HepG2 (cell line): Measurements from ENCODE around the gene NINL. TPM values are rescaled to one million over a fixed set of nuclear protein-coding genes. Genes with fewer than 3 reads are reported as not detected.

ENCODE experiments used
- BCL6 ChIP-seq: IDR thresholded peaks from 2 replicates; pipeline ENCODE4 v1.6.1; 2016; ENCODE audit warnings: missing genetic modification reagents, missing compliant biosample characterization
- CBFB ChIP-seq: sonication (generic); formaldehyde crosslinking; IDR thresholded peaks from 2 replicates; pipeline ENCODE4 v1.4.0; 2020; ENCODE audit warnings: missing genetic modification reagents
- EEA1 ChIP-seq: sonication (generic); formaldehyde crosslinking; IDR thresholded peaks from 2 replicates; pipeline ENCODE4 v1.5.1; 2020; ENCODE audit warnings: mild to moderate bottlenecking, missing genetic modification reagents, borderline replicate concordance
- GZF1 ChIP-seq: sonication (generic); formaldehyde crosslinking; IDR thresholded peaks from 2 replicates; pipeline ENCODE4 v1.5.1; 2020; ENCODE audit warnings: mild to moderate bottlenecking, missing genetic modification reagents
- NFRKB ChIP-seq: fragments of 450-650 bp; IDR thresholded peaks from 2 replicates; pipeline ENCODE4 v1.6.1; 2017
- PATZ1 ChIP-seq: sonication (generic); formaldehyde crosslinking; IDR thresholded peaks from 2 replicates; pipeline ENCODE4 v1.4.0; 2020; ENCODE audit warnings: missing genetic modification reagents
- PITX1 ChIP-seq: sonication (generic); formaldehyde crosslinking; IDR thresholded peaks from 2 replicates; pipeline ENCODE4 v1.5.1; 2020; ENCODE audit warnings: mild to moderate bottlenecking, missing genetic modification reagents
- POLR2AphosphoS2 ChIP-seq: IDR thresholded peaks from 2 replicates; pipeline ENCODE4 v1.6.1; 2011; ENCODE audit warnings: low read depth, low read length, improper control_type of control experiment
- PRDM10 ChIP-seq: sonication (generic); formaldehyde crosslinking; IDR thresholded peaks from 2 replicates; pipeline ENCODE4 v1.4.0; 2020; ENCODE audit warnings: low read depth, missing genetic modification reagents
- RAD51 ChIP-seq: fragments of 450-650 bp; IDR thresholded peaks from 2 replicates; pipeline ENCODE4 v1.6.1; 2016; ENCODE audit warnings: borderline replicate concordance
- RARA ChIP-seq: IDR thresholded peaks from 2 replicates; pipeline ENCODE4 v1.6.1; 2016; ENCODE audit warnings: missing genetic modification reagents, missing compliant biosample characterization
- RFXANK ChIP-seq: IDR thresholded peaks from 2 replicates; pipeline ENCODE4 v1.6.1; 2016
- SALL1 ChIP-seq: sonication (generic); formaldehyde crosslinking; IDR thresholded peaks from 2 replicates; pipeline ENCODE4 v1.8.0; 2022; ENCODE audit warnings: mild to moderate bottlenecking, missing genetic modification reagents
- SMYD3 ChIP-seq: sonication (generic); formaldehyde crosslinking; IDR thresholded peaks from 2 replicates; pipeline ENCODE4 v1.8.1; 2023; ENCODE audit warnings: mild to moderate bottlenecking, missing genetic modification reagents
- SP5 ChIP-seq: IDR thresholded peaks from 2 replicates; pipeline ENCODE4 v1.6.1; 2016; ENCODE audit warnings: low read depth, borderline replicate concordance
- SUZ12 ChIP-seq: fragments of 150-350 bp; IDR thresholded peaks from 2 replicates; pipeline ENCODE4 v1.6.1; 2014; ENCODE audit warnings: low read depth, low read length
- TAF1 ChIP-seq: sonication (generic); formaldehyde crosslinking; IDR thresholded peaks from 2 replicates; pipeline ENCODE4 v1.4.0; 2020; ENCODE audit warnings: missing genetic modification reagents
- THYN1 ChIP-seq: sonication (generic); formaldehyde crosslinking; IDR thresholded peaks from 2 replicates; pipeline ENCODE4 v1.8.1; 2023; ENCODE audit warnings: low read depth, mild to moderate bottlenecking, moderate library complexity, missing genetic modification reagents, borderline replicate concordance
- TOPORS ChIP-seq: sonication (generic); formaldehyde crosslinking; IDR thresholded peaks from 2 replicates; pipeline ENCODE4 v1.8.0; 2023; ENCODE audit warnings: mild to moderate bottlenecking, missing genetic modification reagents
- ZBTB3 ChIP-seq: sonication (generic); formaldehyde crosslinking; IDR thresholded peaks from 2 replicates; pipeline ENCODE4 v1.4.0; 2020; ENCODE audit warnings: low read depth, mild to moderate bottlenecking, moderate library complexity, missing genetic modification reagents, borderline replicate concordance
- ZBTB44 ChIP-seq: sonication (generic); formaldehyde crosslinking; IDR thresholded peaks from 2 replicates; pipeline ENCODE4 v1.4.0; 2020; ENCODE audit warnings: missing genetic modification reagents
- ZNF24 ChIP-seq: fragments of 450-650 bp; IDR thresholded peaks from 2 replicates; pipeline ENCODE4 v1.6.1; 2017; ENCODE audit warnings: antibody characterized with exemption, mild to moderate bottlenecking
- ZNF367 ChIP-seq: sonication (generic); formaldehyde crosslinking; IDR thresholded peaks from 2 replicates; pipeline ENCODE4 v1.4.0; 2020; ENCODE audit warnings: missing genetic modification reagents, borderline replicate concordance
- ZNF614 ChIP-seq: IDR thresholded peaks from 2 replicates; pipeline ENCODE4 v1.6.1; 2018; ENCODE audit warnings: missing biosample characterization, missing genetic modification reagents, inconsistent platforms, borderline replicate concordance
- ZNF747 ChIP-seq: sonication (generic); formaldehyde crosslinking; IDR thresholded peaks from 2 replicates; pipeline ENCODE4 v1.8.1; 2023; ENCODE audit warnings: missing genetic modification reagents, mild to moderate bottlenecking, borderline replicate concordance
- polyA plus RNA-seq, 8 experiments: library from polyadenylated mRNA; depleted of rRNA in 3 of 8; stranded (reverse) in 7 of 8; unstranded in 1 of 8; fragments of >200 nt; fragmentation: Illumina TruSeq in 4 of 8; extraction: Trizol in 4 of 8; gene quantifications; 2 replicates each; pipeline versions ENCODE4 v1.2.1 to v1.2.3, GENCODE V29; 2011 to 2016; ENCODE audit warnings: low read depth in 4 of 8, missing spikeins in 1 of 8, mixed read lengths in 1 of 8; ENCODE audit not compliant: insufficient read depth in 1 of 8
- total RNA-seq, 5 experiments: library from RNA; depleted of rRNA; stranded (reverse); fragments of >200 nt; fragmentation: Illumina TruSeq; extraction: Trizol; gene quantifications; 2 replicates each; pipeline ENCODE4 v1.2.3, GENCODE V29; 2016; ENCODE audit warnings: low read depth in 1 of 5

Gene NINL
- total and polyA plus RNA-seq, 2 of the 13 experiments (the other 11 are each of a cell fraction or from before 2014, with no cell fraction given) = 32.3 to 34.3 TPM

DNA sequence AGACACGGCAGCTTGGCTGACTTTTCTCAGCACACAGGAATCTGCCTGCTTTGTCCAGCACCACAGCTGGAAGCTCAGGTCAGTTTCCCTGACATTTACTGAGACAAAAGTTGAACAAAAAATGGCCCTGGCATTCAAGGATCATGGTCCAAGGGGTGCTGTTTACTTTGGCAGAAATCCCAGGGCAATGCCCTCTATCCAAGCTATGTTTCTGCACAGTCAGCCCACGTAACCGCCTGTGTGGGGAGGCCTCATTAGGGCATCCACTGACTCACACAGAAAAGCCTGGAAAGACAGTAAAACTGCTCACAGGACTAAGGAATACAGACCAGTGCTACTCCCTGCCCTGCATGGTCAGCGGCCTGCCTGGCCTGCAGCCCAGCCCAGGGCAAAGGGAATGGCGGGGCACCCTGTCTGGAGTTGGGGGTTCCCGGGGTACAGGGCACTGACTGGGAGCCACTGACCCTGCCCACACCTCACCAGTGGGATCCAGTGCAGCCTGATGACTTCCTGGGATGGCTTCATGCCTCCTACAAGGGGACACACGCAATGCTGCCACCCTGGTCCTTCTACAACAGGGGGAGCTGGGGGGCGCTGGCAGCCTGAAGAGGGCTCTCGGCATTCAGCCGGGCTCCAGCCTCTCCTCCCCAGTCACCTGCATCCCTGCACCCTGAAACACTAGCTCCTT, 77.1 kb downstream of the NINL start (continued):
- no peak for TF ChIP-seq SUZ12
- TF ChIP-seq POLR2AphosphoS2 = no peak
- no peak for TF ChIP-seq EEA1 (CRISPR knock-in tag)
- TF ChIP-seq ZBTB3 (CRISPR knock-in tag) = peak; percentile 87
- peak; percentile 89; the same call in 1 of the 2 replicates for TF ChIP-seq RFXANK (CRISPR knock-in tag)
- peak; percentile 88 for TF ChIP-seq PATZ1 (CRISPR knock-in tag)
- TF ChIP-seq THYN1 (CRISPR knock-in tag) = no peak
- no peak for TF ChIP-seq RAD51
- TF ChIP-seq ZNF747 (CRISPR knock-in tag) = peak; percentile 95; the same call in 1 of the 2 replicates
- peak; percentile 72 for TF ChIP-seq SP5 (CRISPR knock-in tag)
- TF ChIP-seq GZF1 = peak; percentile 66; the same call in 1 of the 2 replicates
- TF ChIP-seq ZNF24 = peak; percentile 78; the same call in 1 of the 2 replicates
- TF ChIP-seq ZNF367 (CRISPR knock-in tag) = 0 out of 2 replicates have a peak, but pooled peaks have one; percentile 49
- TF ChIP-seq SALL1 (CRISPR knock-in tag) = peak; percentile 100
- TF ChIP-seq TAF1 (CRISPR knock-in tag) = peak; percentile 20; the same call in 1 of the 2 replicates
- peak; percentile 93 for TF ChIP-seq CBFB (CRISPR knock-in tag)
- TF ChIP-seq ZNF614 (CRISPR knock-in tag) = peak; percentile 99
- TF ChIP-seq PRDM10 (CRISPR knock-in tag) = peak; percentile 87
- TF ChIP-seq TOPORS (CRISPR knock-in tag) = peak; percentile 81
- no peak; the same call in 1 of the 2 replicates for TF ChIP-seq ZBTB44
- peak; percentile 91 for TF ChIP-seq SMYD3 (CRISPR knock-in tag)
- TF ChIP-seq RARA (CRISPR knock-in tag) = peak; percentile 98
- no peak for TF ChIP-seq NFRKB
- peak; percentile 96 for TF ChIP-seq PITX1
- TF ChIP-seq BCL6 (CRISPR knock-in tag) = peak; percentile 99
